ENCODE measurements around the gene TSHZ2.

GRCh38 chr20:53101992-53102760 lies 130.0 kb downstream of the TSHZ2 start:
- TF ChIP-seq CTCF (IDR thresholded peaks at IDR 0.05; ENCODE audit: low read depth, low read length) (no peak), EZH2phosphoT487 (IDR thresholded peaks at IDR 0.05; ENCODE audit: low read depth) (no peak)
